Caki2 (cell line): ENCODE data around the gene SIX5. TPM values are rescaled to one million over a fixed set of nuclear protein-coding genes. Genes with fewer than 3 reads are reported as not detected.

Experiments
- DNase-seq: peaks from one replicate; pipeline ENCODE4 v3.0.0-alpha.2; 2015; ENCODE audit warnings: low read depth
- in situ Hi-C: cut with HindIII; loops from 2 replicates; pipeline ENCODE4 v1.10.0; 2016; ENCODE audit warnings: low sequenced_read_pairs, low pct_unique_long_range_greater_than_20kb, mixed read lengths
- total RNA-seq: library from RNA; depleted of rRNA; stranded (reverse); fragments of >200 nt; shearing (Covaris generic); gene quantifications from 2 replicates; pipeline ENCODE4 v1.2.3, GENCODE V29; 2014; ENCODE audit warnings: low replicate concordance

Gene SIX5
- total RNA-seq, 1 experiment from 2014 or later: 15.2 TPM

- in situ Hi-C loops: no loop called here
- peak; percentile 92 for DNase-seq
Observed at GRCh38 chr19:45798995-45799517, 30.0 kb upstream of the SIX5 start.

DNA sequence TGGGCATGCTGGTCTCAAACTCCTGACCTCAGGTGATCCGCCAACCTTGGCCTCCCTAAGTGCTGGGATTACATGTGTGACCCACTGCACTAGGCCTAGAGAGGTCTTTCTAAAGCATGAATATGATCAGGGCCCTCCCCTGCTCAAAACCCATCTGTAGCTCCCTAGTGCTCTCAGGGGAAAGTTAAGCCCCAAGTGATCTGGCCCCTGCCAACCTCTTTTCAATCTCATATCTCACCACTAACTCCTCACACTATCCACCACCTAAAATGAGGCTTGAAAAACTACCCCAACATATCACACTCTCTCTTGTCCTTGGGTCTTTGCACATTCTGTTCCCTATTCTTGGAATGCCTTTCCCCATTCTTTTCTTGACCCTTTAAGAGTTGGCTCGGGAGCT lies 25.6 kb upstream of the SIX5 start:
- no peak for DNase-seq
- in situ Hi-C loops: no loop called here

DNA sequence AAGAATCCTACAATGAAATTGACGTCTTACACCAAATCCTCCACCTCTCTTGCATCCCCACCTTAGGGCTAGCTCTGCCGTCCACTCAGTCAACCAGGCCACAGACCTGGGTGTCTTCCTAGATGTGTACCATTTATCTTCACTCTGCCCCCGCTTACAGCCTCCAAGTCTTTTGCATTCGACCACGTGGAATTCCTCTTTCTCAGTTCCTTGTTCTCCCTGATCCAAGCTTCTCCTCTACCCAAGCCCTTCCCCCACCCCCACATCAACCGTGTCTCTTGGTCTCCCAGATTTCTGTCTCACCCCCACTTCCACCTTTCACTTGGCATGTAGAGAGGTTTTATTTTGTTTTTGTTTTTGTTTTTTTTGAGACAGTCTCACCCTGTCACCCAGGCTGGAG lies 24.8 kb upstream of the SIX5 start:
- DNase-seq: no peak
- in situ Hi-C loops: no loop called here

GRCh38 chr19:45793178-45793564 lies 24.1 kb upstream of the SIX5 start:
- DNase-seq: no peak
- in situ Hi-C loops: no loop called here

DNA sequence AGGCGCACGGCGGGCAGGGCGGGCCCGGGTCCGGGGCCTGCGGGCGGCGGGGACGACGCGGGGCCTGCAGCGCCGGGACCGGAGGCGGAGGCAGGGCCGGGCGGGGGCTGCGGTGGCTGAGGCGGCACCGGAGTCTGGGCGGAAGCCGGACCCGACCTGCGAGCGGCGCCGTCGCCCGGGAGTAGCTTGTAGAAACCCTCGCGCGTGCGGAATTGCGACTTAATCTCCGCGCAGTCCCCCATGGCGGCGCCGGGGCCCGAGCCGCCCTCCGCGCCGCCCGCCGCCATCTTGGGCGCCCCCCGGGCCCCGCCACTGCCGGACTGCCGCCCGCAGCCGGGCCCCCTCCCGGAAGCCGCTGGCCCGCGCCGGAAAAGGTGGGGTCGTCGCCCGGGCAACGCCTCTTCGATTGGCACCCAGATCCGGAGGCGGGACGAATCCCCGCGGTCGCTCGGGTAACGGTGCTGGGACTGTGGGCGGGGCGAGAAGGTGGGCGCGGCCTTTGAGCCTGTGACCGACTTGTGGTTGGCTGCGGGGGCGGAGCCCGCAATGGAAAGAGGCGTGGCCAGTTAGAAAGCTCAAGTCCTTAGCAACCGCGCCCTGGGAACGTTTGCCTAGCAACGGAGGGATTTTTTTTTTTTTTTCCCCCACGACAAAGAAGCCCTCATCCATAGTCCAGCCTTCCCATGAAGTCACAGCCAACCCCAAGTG lies 23.6 kb upstream of the SIX5 start, which contains the start of gene DMWD:
Gene DMWD (minus strand): TSS at position 376 of the 708 bp plus-strand sequence. CDS start 89 bp downstream, at position 287.
- in situ Hi-C loops: no loop called here
- peak; percentile 99 for DNase-seq

DNA sequence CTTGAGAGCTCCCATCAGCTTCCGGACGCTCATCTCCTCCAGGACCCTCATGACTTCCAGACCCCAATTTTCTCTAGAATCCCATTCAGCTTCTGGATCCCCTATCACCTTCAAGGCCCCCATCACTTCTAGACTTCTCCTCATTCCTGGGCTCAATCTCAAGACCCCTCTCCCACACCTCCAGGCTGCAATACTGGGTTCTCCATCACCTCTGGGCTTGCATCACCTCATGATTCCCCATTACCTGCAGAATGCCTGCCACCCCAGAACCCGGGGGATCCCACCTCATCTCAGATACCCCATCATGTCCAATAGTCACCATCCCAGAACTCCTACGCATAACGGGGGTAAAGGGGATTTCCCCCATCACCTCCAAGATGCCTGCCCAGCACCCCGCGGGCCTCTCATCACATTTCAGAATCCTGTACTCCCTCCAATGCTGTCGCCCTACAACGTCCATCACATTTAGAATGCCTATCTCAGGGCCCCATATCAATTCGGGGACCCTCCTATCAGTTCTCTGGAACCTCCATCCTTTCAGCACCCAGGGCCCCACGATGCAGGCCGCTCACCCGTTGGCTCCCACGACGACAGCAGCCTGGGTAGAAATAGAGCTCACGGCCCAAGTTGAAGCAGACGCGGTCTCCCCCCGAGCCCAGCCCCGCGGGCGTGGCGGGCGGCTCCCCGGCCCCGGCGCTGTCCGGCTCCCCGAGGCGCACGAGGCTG lies 22.9 kb upstream of the SIX5 start:
- in situ Hi-C loops: no loop called here
- DNase-seq: no peak

DNA sequence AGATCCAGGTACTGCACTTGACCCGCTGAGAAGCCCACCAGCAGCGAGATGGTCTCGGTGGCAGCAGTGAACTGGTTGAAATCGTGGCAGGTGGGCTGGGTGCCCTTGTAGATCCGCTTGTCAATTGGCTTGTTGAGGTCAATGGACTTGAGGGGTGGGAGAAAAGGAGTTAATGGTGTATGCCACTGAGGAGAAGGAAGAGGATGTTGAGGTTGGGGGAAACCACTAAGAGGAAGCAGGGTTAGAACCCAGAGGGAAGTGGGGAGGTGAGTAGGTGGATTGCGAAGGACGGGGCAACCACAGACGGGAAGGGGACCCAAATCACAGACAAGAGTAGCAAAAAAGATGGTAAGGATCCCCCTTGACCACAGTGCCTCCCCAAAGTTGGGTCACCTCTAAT lies 21.9 kb upstream of the SIX5 start:
- in situ Hi-C loops: no loop called here
- no peak for DNase-seq

DNA sequence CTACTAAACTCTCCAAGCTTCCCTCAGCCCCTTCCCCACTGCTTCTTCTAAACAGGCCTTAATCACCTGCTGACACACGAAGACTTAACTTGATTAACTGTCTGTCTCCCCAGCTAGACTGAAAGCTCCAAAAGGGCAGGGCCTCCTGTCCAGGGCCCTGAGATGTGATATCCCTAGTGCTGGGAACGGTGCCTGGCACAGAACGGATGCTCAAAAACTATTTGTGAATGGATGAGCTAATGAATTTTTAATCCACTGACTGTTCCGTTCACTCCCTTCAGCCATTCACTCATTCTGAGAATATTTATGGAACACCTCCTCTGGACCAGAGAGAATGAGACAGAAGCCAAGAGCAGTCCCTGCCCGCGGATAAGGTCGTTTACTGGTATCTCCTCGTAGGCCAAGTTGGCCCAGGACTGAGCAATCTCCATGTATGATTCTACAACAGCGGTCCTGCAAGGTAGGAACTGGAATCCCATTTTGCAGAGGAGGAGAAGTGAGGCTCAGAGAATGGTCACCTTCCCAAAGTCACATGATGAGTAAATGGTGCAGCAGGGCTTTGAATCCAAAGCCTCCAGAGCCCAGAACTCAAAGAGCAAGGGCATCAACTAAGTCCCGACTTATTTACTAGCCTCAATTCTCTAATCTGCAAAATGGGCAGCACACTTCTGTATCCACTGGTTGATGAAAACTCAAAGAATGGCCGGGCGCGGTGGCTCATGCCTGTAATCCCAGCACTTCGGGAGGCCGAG lies 20.2 kb upstream of the SIX5 start:
- no peak for DNase-seq
- in situ Hi-C loops: no loop called here

GRCh38 chr19:45786533-45786894 lies 17.5 kb upstream of the SIX5 start:
- in situ Hi-C loops: no loop called here
- no peak for DNase-seq

GRCh38 chr19:45785781-45786532 lies 16.9 kb upstream of the SIX5 start:
- DNase-seq: no peak
- in situ Hi-C loops: no loop called here

DNA sequence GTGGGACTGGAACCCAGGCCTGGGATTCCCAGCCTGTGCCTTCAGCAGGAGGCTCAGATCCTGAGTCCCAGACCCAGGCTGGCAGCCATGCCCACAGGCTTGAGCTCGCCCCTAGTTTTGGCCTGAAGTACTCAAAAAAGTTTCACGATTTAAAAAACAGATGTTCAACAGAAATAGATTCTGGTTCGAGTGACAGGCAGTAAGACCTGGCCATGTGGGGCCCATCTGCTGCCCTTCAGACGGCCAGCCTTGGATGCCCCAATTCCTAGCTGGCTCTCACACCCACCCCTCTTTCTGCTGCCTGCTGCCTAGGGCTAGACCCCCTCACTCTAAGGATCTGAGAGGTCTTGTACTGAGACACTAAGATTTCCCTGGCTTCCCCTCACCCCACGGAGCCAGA lies 16.0 kb upstream of the SIX5 start:
- in situ Hi-C loops: no loop called here

GRCh38 chr19:45784096-45784495 lies 15.0 kb upstream of the SIX5 start:
- in situ Hi-C loops: no loop called here

More for the DNA sequence above, 16.0 kb upstream of the SIX5 start:
- DNase-seq: no peak

GRCh38 chr19:45782820-45783785 lies 14.1 kb upstream of the SIX5 start:
- DNase-seq: no peak

More at GRCh38 chr19:45784096-45784495, 15.0 kb upstream of the SIX5 start:
- DNase-seq: no peak

DNA sequence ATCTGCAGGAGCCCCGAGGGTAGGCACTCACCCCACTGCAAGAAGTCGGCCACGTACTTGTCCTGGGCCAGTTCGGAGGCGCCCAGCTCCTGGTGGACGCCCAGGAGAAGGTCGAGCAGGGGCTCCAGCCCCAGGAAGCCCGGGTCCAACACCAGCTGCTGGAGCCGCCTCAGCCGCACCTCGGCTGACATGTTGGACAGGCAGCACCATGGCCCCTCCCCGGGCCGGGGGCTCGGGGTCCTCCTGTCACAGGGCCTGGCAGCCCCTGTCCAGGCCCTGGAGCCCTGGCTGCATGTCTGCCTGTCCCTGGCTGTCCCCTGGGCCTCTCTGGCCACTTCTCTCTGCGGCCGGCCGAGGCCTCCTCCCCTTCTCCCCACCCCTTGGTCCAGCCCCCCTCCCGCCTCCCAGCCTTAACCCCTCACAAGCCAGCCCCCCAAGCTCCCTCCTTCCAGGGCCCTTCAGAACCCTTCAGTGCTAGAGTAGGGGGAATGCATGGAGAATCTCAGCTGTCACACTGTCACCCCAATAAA lies 13.2 kb upstream of the SIX5 start, which contains the start of gene DMPK:
Gene DMPK (minus strand): TSS at position 329 of the 530 bp plus-strand sequence. CDS start 138 bp downstream, at position 191.
- in situ Hi-C loops: no loop called here
- DNase-seq: no peak

More at GRCh38 chr19:45782820-45783785, 14.1 kb upstream of the SIX5 start:
- in situ Hi-C loops: no loop called here

- no peak for DNase-seq
- in situ Hi-C loops: no loop called here
Observed at GRCh38 chr19:45781214-45782161, 12.4 kb upstream of the SIX5 start.
